Measurements from ENCODE around the gene PURB.
A peak's percentile ranks its signal among the peaks of the same experiment; 100 is the strongest.
"Not testable (repeated sequence)": the region's sequence is repeated elsewhere in the genome, so short reads cannot be mapped to it uniquely, and the experiment has no call there.

Gene PURB

GRCh38 chr7:44885394-44886317 is at the start of gene PURB:
Gene PURB (minus strand): TSS chr7:44885530. CDS start chr7:44885348, 182 bp downstream.
- DNase-seq (ENCODE audit: low read depth in 3 of 3, low spot score in 1 of 3): peak; percentile 91 to 96 (median 94)

- no peak for DNase-seq (ENCODE audit: low read depth in 3 of 3, low spot score in 1 of 3)
Measured at GRCh38 chr7:44935016-44935415, 49.7 kb upstream of the PURB start.

GRCh38 chr7:44934510-44934909 is 49.2 kb upstream of the PURB start:
- DNase-seq (ENCODE audit: low read depth in 3 of 3, low spot score in 1 of 3): not testable (repeated sequence)

- no peak for DNase-seq (ENCODE audit: low read depth in 3 of 3, low spot score in 1 of 3)
Measured at GRCh38 chr7:44930921-44931320, 45.6 kb upstream of the PURB start.

- no peak for DNase-seq (ENCODE audit: low read depth in 3 of 3, low spot score in 1 of 3)
Measured at GRCh38 chr7:44922351-44922694, 37.0 kb upstream of the PURB start.

GRCh38 chr7:44921607-44922350 is 36.4 kb upstream of the PURB start:
- DNase-seq (ENCODE audit: low read depth in 3 of 3, low spot score in 1 of 3): peak; percentile 88 to 98 (median 89)

GRCh38 chr7:44920119-44920518 is 34.8 kb upstream of the PURB start:
- DNase-seq (ENCODE audit: low read depth in 3 of 3, low spot score in 1 of 3): no peak

- DNase-seq (ENCODE audit: low read depth in 3 of 3, low spot score in 1 of 3): no peak
Measured at GRCh38 chr7:44918029-44918428, 32.7 kb upstream of the PURB start.

- no peak for DNase-seq (ENCODE audit: low read depth in 3 of 3, low spot score in 1 of 3)
Measured at GRCh38 chr7:44917465-44917864, 32.1 kb upstream of the PURB start.

GRCh38 chr7:44914992-44915607 is 29.8 kb upstream of the PURB start:
- DNase-seq (ENCODE audit: low read depth in 3 of 3, low spot score in 1 of 3): peak; percentile 15 to 35 (median 35)

GRCh38 chr7:44912775-44913347 is 27.5 kb upstream of the PURB start:
- DNase-seq (ENCODE audit: low read depth in 3 of 3, low spot score in 1 of 3): no peak

- no peak for DNase-seq (ENCODE audit: low read depth in 3 of 3, low spot score in 1 of 3)
Measured at GRCh38 chr7:44911911-44912310, 26.6 kb upstream of the PURB start.

GRCh38 chr7:44909596-44910389 is 24.5 kb upstream of the PURB start:
- no peak for DNase-seq (ENCODE audit: low read depth in 3 of 3, low spot score in 1 of 3)

- DNase-seq (ENCODE audit: low read depth in 3 of 3, low spot score in 1 of 3): no peak
Measured at GRCh38 chr7:44906965-44907364, 21.6 kb upstream of the PURB start.

- no peak for DNase-seq (ENCODE audit: low read depth in 3 of 3, low spot score in 1 of 3)
Measured at GRCh38 chr7:44905002-44905635, 19.8 kb upstream of the PURB start.

GRCh38 chr7:44899443-44899842 is 14.1 kb upstream of the PURB start:
- no peak for DNase-seq (ENCODE audit: low read depth in 3 of 3, low spot score in 1 of 3)

- no peak for DNase-seq (ENCODE audit: low read depth in 3 of 3, low spot score in 1 of 3)
Measured at GRCh38 chr7:44898039-44898438, 12.7 kb upstream of the PURB start.

GRCh38 chr7:44897309-44897708 is 12.0 kb upstream of the PURB start:
- no peak for DNase-seq (ENCODE audit: low read depth in 3 of 3, low spot score in 1 of 3)

GRCh38 chr7:44894888-44895580 is 9.7 kb upstream of the PURB start:
- DNase-seq (ENCODE audit: low read depth in 3 of 3, low spot score in 1 of 3): no peak
